AG09309 (cell line): Measurements from ENCODE around the gene WDR5.

Source experiments
- DNase-seq: peaks from one replicate; pipeline ENCODE4 v3.0.0-alpha.2; 2010; ENCODE audit warnings: low read depth
- H3K4me3 ChIP-seq: 2 replicates; pipeline ENCODE4 v1.5.1; 2011; ENCODE audit warnings: mild to moderate bottlenecking, low read depth, low read length, moderate library complexity; ENCODE audit not compliant: control insufficient read depth
- TF ChIP-seq, protein P1 (sequence below): IDR thresholded peaks from 2 replicates; pipeline ENCODE4 v1.5.1; 2011; ENCODE audit warnings: mild to moderate bottlenecking, low read depth, low read length, inconsistent platforms; ENCODE audit not compliant: insufficient read depth, control insufficient read depth; ENCODE audit errors: missing control alignments

Gene WDR5

DNA sequence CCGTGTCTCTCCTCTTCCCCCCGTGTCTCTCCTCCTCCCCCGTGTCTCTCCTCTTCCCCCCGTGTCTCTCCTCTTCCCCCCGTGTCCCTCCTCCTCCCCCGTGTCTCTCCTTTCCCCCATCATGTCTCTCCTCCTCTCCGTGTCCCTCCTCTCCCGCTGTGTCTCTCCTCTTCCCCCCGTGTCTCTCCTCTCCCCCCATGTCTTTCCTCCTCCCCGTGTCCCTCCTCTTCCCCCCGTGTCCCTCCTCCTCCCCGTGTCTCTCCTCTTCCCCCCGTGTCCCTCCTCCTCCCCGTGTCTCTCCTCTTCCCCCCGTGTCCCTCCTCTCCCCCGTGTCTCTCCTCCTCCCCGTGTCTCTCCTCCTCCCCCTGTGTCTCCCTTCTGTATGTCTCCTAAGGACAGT lies 41.3 kb downstream of the WDR5 start:
- no peak for DNase-seq
- TF ChIP-seq, protein P1, sequence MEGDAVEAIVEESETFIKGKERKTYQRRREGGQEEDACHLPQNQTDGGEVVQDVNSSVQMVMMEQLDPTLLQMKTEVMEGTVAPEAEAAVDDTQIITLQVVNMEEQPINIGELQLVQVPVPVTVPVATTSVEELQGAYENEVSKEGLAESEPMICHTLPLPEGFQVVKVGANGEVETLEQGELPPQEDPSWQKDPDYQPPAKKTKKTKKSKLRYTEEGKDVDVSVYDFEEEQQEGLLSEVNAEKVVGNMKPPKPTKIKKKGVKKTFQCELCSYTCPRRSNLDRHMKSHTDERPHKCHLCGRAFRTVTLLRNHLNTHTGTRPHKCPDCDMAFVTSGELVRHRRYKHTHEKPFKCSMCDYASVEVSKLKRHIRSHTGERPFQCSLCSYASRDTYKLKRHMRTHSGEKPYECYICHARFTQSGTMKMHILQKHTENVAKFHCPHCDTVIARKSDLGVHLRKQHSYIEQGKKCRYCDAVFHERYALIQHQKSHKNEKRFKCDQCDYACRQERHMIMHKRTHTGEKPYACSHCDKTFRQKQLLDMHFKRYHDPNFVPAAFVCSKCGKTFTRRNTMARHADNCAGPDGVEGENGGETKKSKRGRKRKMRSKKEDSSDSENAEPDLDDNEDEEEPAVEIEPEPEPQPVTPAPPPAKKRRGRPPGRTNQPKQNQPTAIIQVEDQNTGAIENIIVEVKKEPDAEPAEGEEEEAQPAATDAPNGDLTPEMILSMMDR: no peak
- H3K4me3 ChIP-seq: no peak overlapping the region

DNA sequence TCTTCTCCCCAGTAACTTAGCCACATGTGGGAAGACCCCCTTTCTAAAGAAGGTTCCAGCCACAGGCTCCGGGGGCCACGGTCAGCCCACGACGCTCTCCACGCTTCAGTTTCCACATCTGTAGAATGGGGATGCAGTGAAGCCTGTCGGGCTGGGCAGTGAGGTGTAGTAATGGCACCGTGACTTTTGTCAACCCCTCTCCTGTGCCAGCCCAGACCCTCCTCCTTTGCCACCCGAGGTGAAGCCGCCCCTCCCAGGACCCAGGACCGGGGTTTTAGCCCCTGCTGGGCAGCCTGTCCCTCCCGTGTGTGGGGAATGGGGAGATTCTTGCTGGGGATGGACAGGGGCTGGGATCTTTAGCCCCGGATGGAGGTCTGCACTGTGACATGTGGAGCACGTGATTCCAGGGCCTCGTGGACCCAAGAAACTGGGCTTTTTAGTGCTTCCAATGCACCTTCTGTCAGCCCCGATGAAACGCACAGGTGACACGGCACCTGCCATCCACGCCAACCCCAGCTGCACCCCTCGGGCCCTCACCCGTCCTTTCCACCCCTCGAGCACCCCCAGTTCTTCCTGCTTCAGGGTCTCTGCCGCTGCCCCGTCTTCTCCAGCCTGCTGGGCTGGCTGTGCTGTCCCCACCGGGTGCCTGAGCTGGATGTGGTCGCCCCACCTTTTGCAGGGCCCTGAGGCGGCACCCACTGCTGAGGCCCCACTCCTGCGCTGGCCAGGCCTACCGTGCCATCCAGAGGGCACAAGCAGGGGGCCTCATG lies 41.9 kb downstream of the WDR5 start:
- H3K4me3 ChIP-seq: no peak overlapping the region
- TF ChIP-seq, protein P1: no peak
- no peak for DNase-seq

DNA sequence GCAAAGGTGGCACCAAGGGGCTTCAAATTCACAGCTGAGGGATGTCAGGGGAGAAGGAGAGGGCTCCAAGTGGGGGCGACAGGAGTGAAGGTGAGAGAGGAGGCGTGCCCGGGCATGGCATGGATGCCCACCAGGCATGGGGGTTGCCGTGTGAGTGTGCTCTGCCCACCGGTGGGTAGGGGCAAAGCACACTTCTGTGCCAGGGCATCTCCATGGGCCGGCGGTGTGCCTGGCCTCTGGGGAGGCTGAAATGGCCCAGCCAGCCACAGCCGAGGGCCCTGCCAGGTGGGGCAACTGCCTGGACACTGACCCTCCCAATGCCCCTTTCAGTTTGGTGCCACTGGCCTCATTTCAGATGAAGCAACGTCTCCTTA lies 42.5 kb downstream of the WDR5 start:
- TF ChIP-seq, protein P1: no peak
- no peak overlapping the region for H3K4me3 ChIP-seq
- no peak for DNase-seq

DNA sequence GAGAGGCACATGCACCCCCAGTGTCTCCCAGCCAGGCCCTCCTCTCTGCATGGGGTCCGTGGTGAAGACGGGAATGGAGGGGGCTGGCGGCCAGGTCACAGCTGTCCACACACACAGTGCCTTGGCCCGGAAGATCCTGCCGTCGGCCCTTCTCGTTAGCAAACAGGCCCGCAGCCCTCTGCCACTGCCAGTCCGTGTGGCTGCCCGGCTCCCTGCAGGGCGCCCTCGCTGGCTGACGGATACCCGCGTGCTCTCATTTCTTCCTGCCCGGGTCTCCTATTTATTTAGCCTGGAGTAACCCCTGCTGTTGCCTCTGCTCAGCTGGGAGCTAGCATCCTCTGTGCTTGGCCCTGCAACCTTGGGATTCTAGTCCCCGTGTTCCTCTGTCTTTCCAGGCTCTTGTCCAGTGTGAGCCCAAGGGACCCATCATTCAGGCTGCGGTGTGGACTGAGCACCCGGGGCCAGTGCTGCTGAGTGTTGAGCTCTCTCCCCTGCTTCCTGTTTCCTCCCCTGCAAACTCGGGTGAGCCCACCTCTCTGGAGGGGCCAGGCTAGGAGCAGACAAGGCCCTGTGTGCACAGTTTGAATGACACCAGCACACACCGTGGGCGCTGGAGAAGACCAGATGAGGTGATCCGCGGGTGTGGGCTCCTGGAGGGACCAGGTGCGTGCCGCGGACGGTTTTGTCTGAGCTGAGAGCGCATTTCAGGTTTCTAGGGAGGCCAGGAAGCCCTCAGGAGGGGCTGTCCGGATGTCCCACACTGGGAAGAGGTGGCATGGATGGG lies 43.1 kb downstream of the WDR5 start:
- H3K4me3 ChIP-seq: no peak overlapping the region
- DNase-seq: no peak
- TF ChIP-seq, protein P1: no peak

DNA sequence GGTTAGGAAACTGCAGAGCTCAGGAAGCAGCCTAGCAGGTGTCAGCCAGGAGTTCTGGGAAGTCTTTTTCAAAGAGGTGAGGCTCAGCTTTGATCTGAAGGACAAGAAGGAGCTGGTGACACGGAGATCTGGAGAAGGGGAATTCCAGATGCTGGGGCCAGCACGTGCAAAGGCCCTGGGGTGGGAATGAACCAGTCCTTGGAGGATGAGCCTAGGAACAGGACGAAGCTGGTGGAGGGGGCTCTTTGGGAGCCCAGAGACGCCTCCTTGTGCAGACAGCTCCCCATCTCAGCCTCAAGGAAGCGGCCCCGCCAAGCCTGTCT lies 43.7 kb downstream of the WDR5 start:
- H3K4me3 ChIP-seq: no peak overlapping the region
- DNase-seq: no peak
- TF ChIP-seq, protein P1: no peak

DNA sequence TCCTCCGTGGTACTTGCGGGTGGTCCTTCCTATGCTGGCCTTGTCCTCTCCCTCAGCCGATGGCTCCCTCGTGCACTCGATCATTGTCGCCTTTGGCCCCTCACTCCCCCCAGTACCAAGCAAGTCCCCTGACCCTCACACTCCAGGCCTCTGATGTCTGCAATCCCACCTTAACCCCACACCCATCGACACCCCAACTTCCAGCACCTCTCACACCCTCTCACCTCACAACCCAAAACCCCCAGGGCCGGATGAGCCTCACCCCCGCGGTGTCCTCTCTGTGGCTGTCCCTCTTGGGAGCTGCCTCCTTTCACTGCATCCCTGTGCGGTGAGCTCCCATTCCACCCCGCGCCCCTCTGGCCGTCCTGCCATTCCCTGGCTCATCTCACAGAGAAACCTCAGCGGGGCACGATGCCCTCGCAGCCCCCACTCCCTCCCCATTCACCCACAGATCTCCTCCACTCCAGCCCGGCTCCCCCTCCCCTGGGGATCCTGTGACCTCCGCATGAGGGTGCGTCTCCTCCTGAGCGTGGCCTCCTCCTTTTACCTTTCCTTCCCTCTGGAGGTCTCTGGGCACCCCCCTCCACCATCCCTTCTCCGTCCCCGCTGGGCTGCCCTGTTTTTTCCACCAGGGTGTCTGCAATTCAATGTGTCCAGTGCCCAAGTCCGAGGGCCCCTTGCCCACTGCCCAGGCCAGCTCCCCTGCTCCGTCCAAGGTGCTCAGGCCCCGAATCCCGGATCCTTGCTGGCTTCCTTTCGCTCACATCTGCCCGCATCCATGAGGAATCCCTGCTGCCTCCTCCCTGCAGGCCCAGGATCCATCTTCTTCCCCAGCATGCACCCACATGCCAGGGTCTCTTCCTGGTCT lies 44.3 kb downstream of the WDR5 start:
- no peak overlapping the region for H3K4me3 ChIP-seq
- TF ChIP-seq, protein P1: no peak
- DNase-seq: no peak
